AG04450 (cell line): Measurements from ENCODE around the gene DEAF1. TPM values are rescaled to one million over a fixed set of nuclear protein-coding genes. Genes with fewer than 3 reads are reported as not detected.

Experiments
- CTCF ChIA-PET: fragments of 300-600, 350-600 bp; formaldehyde crosslinking; extraction: SDS; loops from one replicate; lab custom pipeline; 2022; ENCODE audit warnings: antibody characterized with exemption, inconsistent platforms; lab: Charles Lee
- POLR2A ChIA-PET: fragments of 350-600 bp; formaldehyde crosslinking; extraction: SDS; loops from one replicate; lab custom pipeline; 2021; ENCODE audit warnings: antibody characterized with exemption, inconsistent platforms; lab: Yijun Ruan, JAX
- DNase-seq: peaks from one replicate; pipeline ENCODE4 v3.0.0-alpha.2; 2011; ENCODE audit warnings: low read depth, low spot score
- H3K27ac ChIP-seq: one replicate; pipeline ENCODE4 v1.5.1; 2012; ENCODE audit warnings: low read depth, low read length, control low read depth
- H3K27me3 ChIP-seq: one replicate; pipeline ENCODE4 v1.6.0; 2012; ENCODE audit warnings: low read length; ENCODE audit not compliant: control insufficient read depth, insufficient read depth
- H3K4me3 ChIP-seq: 2 replicates; pipeline ENCODE4 v1.5.1; 2011; ENCODE audit warnings: mild to moderate bottlenecking, low read depth, low read length, control low read depth
- H3K9me3 ChIP-seq: 2 replicates; pipeline ENCODE4 v1.5.1; 2012; ENCODE audit warnings: low read length; ENCODE audit not compliant: control insufficient read depth, insufficient read depth
- polyA plus RNA-seq: library from polyadenylated mRNA; depleted of rRNA; stranded (reverse); fragments of >200 nt; gene quantifications from 2 replicates; pipeline ENCODE4 v1.2.3, GENCODE V29; 2011
- TF ChIP-seq, protein P1 (sequence below): IDR thresholded peaks from 2 replicates; pipeline ENCODE4 v1.5.1; 2011; ENCODE audit warnings: low read depth, low read length, control low read depth, inconsistent platforms

The DEAF1 gene
- polyA plus RNA-seq, 1 experiment = 13.0 TPM

DNA sequence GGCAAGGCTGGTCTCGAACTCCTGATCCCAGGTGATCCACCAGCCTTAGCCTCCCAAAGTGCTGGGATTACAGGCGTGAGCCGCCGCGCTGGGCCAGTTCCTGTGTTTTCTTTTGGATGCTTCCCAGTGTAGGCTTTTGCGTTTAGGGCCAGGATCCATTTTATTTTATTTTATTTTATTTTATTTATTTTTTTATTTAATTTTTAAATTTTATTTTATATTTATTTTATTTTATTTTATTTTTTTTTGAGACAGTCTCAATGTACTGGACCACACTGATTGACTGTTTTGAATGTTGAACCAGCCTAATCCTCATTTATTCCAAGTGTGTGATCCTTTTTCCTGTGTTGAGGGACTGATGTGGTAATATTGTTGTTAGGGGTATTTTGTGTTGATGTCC is 19.4 kb upstream of the DEAF1 start:
- DNase-seq = no peak
- Histone ChIP-seq H3K4me3 (no peak overlapping the region), H3K27ac (no peak overlapping the region), H3K27me3 (no peaks in the 10 kb centered on the region), H3K9me3 (peaks cover 3% of the 10 kb centered on the region; the same call in 1 of the 2 replicates)
- CTCF ChIA-PET = interaction anchor here (0.9 kb wide), 1 partner anchor 174 kb away, joined by 3 read pairs; no protein-coding TSS in a partner anchor
- TF ChIP-seq, protein P1, sequence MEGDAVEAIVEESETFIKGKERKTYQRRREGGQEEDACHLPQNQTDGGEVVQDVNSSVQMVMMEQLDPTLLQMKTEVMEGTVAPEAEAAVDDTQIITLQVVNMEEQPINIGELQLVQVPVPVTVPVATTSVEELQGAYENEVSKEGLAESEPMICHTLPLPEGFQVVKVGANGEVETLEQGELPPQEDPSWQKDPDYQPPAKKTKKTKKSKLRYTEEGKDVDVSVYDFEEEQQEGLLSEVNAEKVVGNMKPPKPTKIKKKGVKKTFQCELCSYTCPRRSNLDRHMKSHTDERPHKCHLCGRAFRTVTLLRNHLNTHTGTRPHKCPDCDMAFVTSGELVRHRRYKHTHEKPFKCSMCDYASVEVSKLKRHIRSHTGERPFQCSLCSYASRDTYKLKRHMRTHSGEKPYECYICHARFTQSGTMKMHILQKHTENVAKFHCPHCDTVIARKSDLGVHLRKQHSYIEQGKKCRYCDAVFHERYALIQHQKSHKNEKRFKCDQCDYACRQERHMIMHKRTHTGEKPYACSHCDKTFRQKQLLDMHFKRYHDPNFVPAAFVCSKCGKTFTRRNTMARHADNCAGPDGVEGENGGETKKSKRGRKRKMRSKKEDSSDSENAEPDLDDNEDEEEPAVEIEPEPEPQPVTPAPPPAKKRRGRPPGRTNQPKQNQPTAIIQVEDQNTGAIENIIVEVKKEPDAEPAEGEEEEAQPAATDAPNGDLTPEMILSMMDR = no peak
- POLR2A ChIA-PET = no interaction called here

DNA sequence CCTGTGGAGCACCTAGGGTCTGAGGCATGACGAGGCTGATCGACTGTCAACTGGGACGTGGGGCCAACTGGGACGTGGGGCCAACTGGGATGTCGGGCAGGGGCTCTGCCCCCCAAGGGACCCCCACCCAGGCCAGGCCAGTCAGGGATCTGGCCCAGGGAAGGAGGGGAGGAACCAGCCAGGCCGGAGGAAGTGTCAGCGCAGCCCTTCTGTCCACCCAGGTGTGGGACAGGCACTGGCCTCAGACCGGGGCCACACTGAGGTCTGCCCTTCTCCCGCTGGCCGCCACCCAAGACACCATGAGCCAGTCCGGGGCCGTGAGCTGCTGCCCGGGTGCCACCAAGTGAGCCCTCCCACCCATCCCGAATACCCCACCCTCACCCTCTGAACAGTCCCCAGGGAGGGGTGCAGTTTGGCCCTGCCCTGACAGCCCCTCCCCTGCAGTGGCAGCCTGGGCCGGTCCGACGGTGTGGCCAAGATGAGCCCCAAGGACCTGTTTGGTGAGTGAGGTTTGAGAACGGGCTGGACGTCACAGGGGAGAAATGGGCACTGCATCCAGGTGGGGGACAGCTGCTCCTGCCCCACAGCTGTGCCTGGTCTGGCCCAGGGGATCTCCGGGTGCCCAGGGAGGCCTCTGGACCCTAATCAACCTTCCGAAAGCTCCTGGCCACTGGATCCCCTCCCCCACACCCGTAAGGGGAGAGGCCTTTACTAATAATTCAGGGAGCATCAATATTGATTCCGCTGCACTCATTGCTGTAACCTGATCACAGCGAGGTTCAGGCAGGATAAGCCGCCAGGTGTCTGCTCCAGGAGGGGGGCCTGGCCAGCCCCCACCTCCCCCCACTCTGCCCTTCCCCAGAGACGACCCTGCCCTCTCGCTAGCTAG is 14.3 kb upstream of the DEAF1 start:
- no peak for DNase-seq
- no peaks in the 10 kb centered on the region; the same call in 1 of the 2 replicates for H3K9me3 ChIP-seq
- no peak overlapping the region for H3K4me3 ChIP-seq
- ChIA-PET CTCF (no interaction called here), POLR2A (no interaction called here)
- H3K27me3 ChIP-seq = no peaks in the 10 kb centered on the region
- no peak overlapping the region for H3K27ac ChIP-seq
- TF ChIP-seq, protein P1 = no peak

DNA sequence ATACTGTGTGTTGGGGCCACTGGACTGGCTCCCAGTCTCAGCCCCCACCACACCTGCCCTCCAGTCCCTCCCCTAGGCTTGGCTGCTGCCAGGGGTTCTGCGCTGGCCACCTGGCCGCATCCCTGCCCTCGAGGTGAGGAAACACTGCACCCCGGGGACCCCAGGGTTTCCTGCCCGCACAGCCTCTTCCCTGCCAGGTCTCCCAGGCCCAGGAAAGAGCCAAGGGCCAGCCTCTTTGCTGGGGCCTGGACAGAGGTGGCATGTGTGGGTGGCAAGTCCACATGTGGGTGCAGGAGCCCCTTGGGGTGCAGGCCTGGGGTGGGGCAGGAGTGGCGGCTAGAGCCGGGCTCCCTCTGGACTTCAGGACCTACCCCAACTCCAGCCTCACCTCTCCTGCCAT is 13.5 kb upstream of the DEAF1 start:
- Histone ChIP-seq H3K27ac (no peak overlapping the region), H3K9me3 (no peaks in the 10 kb centered on the region; the same call in 1 of the 2 replicates), H3K27me3 (no peaks in the 10 kb centered on the region), H3K4me3 (no peak overlapping the region)
- CTCF ChIA-PET = no interaction called here
- TF ChIP-seq, protein P1 = no peak
- no peak for DNase-seq
- POLR2A ChIA-PET = no interaction called here

DNA sequence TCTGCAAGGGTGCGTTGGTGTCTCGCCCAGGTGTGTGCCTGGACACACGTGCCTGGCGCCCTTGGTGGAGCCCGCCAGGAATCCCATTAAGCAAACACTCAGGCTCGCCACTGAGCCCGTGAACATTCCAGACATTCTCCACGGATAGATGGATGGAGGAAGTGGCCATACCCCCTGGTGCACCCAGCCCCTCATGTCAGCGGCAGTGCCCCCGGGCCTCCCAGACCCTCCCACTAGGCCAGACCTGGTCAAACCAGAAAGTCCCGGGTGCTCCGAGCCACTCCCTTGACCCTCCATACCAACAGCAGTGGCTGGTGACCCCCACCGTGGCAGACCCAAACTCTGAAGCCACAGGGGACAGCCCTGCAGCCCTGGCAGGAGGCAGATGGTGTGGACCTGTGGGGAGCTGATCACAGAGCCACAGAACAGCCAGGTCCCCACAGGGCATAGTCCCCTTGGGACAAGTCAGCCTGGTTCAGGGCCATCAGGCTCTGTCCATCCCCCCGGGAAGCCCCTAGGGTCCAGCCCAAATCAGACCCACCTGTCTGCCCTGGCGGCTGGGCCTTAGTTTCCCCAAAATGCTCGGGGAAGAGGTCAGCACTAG is 12.9 kb upstream of the DEAF1 start:
- TF ChIP-seq, protein P1 = no peak
- no peak overlapping the region for H3K4me3 ChIP-seq
- no peak overlapping the region for H3K27ac ChIP-seq
- no peak for DNase-seq
- ChIA-PET CTCF (no interaction called here), POLR2A (no interaction called here)
- H3K9me3 ChIP-seq = no peaks in the 10 kb centered on the region; the same call in 1 of the 2 replicates
- H3K27me3 ChIP-seq = no peaks in the 10 kb centered on the region
